Measurements from ENCODE around the gene FER.
"Not testable (repeated sequence)": the region's sequence is repeated elsewhere in the genome, so short reads cannot be mapped to it uniquely, and the experiment has no call there.

FER gene

DNA sequence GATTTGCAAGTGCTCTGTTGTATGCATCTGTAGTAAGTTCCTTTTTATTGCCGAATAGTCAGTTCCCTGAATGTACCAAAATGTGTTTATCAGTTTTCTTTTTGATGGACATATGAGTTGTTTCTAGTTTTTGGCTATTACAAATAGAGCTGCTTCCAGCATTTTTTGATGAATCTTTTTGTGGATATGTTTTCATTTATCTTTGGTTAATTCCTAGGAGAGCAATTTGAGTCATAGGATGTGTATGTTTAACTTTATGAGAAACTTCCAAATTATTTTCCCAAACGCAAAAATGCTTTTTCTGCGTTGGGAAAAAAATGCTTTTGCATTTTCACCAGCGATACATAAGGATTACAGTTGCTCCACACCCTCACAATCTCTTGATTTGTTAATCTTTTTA is 287.7 kb downstream of the FER start:
- DNase-seq (ENCODE audit: low spot score) = no peak

DNA sequence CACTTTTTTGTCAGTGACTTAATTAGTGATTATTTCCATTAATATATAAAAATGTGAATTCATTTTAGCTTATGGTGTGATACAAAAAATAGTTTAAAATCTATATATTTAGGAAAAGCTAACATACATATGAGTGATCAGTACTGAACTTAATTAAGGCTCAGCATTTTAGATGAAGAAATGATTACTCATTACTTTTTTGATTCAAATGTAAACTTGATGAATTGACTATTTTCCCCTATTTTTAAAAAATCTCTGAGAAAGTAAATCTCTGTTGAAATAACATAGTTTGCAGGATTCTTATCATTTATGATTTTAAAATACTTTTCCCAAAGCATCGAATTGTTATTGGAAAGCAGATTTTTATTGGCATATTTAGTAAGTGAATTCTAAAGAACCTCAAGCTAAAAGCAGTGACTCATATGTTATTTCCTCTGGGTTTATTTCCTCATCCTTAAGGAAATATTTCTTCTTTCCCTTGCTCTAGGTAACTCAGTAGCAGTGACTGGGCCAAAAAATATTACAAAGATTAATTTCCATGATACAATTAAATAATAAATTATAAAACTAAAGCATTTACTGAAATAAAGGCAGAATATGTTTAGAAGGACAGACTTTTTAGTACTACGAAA is 290.6 kb downstream of the FER start:
- DNase-seq (ENCODE audit: low spot score) = no peak

DNA sequence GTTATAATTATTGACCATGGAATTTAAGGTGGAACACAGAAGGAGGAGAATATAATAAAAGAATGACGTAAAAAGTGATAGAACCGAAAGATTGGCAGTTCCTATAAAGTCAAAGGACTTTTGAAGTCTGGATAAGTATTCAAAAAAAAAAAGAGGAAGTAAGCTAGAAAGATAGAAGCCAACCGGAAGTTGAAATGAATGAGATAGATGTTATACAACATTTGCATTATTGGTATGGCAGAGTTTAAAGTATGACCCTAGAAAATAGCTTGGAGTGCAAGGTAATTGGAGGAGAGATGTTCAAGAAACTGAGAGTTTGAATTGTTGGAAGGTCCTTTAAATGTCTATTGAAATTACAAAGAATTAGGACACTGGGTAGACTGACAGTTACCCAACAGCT is 293.6 kb downstream of the FER start:
- no peak for DNase-seq (ENCODE audit: low spot score)

DNA sequence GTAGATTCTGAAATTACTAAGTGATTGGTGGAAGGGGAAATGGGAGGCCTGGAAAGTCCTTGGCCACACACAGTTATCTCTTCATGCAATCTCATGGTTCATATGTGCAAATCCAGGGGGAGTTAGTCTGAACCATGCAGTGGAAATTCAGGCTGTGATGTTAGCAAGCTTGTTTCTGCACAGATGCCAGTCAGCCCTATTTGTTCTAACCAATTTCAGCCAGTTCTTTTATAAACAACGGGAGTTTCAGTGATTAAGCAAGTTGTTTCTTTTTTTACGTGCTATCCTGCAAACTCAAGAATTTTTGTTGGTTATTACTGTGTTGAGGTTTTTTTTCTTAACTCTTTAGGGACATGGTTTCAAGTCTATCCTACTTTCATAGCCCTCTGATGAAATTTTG is 298.0 kb downstream of the FER start:
- peak; percentile 7 for DNase-seq (ENCODE audit: low spot score)

DNA sequence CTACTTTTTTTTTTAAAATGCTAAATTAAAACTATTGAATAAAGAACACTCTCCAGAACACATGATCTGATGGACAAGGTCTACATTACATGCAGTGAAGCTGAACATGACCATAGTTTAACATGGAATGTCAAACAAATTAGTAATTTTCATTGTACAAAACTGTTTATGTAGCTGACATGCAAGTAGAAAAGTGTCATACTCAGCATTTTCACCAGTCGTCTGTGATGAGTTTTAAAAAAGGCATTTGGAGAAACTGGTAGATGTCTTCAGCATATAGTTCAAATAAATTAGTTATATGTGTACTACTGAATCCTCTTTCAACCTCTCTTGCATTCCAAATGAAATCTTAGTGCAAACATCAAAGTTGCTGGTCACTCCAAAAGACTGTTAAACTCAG is 301.9 kb downstream of the FER start:
- no peak for DNase-seq (ENCODE audit: low spot score)

DNA sequence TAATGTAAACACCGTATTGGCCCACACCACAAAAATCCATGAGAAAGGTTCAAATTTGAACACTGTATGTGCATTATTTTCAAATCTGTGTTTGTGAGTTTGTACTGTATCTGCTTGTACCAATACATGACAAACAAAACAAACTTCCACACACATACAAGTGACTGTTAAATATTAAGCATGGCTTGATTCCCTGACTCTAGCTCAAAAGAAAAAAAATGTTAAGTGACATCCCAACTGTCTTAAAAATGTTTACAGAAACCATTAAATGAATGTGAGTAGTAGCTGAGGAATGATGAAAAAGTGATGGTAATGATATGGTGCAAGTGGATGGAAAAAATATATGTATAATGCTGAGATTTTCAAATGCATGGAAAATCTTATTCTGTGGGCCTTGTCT is 302.6 kb downstream of the FER start:
- DNase-seq (ENCODE audit: low spot score) = not testable (repeated sequence)

DNA sequence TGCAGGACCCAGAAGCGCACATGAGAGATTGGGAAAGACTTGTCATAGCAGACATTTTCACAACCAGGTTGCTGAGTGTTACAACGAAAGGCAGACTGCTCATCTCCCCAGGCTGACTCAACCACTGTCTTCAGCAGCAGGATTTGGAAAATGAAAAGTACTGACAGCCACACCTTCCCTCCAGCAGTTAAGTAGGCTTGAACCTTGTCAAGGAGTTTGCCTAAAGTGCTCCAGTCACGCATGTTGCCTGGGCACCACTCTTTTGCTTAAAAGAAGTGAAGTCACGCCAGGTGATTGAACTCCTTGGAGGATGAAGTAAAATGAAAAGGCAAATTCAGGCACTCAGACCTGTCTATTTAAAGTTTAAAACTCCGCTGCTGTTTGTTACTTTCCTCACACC is 304.5 kb downstream of the FER start:
- not testable (repeated sequence) for DNase-seq (ENCODE audit: low spot score)

DNA sequence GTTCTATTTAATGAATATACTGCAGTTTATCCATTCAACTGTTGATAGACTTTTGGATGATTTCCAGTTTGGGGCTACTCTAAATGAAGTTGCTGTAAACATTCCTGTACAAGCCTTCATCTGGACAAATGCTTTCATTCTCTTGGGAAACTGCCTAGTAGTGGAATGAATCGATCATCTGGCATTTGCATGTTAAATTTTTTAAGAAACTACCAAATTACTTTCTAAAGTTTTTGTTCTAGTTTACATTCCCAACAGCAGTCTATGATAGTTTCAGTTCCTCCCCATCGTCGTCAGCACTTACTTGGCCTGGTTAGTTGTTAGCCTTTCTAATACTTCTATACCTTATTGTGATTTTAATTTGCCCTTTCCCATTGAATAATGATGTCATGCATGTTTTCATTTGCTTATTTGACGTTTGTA is 306.3 kb downstream of the FER start:
- no peak for DNase-seq (ENCODE audit: low spot score)

DNA sequence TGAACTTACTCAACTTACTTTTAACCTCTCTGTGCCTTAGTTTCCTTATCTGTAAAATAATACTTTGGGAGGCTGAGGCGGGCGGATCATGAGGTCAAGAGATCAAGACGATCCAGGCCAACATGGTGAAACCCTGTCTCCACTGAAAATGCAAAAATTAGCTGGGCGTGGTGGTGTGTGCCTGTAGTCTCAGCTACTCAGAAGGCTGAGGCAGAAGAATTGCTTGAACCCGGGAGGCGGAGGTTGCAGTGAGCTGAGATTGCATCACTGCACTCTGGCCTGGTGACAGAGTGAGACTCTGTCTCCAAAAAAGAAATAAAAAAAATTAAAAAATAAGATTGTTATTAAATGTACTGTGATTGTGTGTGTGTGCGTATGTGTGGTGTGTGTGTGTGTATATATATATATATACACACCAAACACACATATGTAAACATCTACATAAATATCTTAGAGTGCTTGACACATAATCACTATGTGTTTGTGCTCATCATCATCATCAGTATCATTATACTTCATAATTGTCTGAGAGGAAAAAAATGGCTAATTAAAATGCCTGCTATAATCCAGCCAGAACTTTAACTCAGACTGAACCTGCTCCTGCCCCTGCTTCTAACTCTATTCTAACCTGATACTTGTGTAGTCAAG is 312.8 kb downstream of the FER start:
- DNase-seq (ENCODE audit: low spot score) = no peak

DNA sequence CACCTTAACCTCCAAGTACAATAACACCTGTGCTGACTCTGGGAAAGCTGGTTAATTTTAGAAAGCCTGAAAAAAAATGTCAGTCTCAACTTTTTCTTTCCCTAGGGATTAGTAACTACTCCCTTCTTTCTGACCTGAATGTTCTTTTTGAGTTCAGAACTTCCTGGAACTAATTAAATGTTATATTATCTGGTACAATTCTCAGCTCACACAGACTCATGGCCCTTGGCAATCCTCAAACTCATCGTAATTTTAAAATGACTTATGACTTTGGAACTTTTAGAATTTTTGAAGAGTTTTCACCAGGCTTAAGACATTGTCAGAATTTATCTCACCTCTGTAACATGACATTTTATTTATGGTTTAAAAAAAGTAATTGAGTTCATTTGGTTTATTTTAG is 315.0 kb downstream of the FER start:
- no peak for DNase-seq (ENCODE audit: low spot score)

DNA sequence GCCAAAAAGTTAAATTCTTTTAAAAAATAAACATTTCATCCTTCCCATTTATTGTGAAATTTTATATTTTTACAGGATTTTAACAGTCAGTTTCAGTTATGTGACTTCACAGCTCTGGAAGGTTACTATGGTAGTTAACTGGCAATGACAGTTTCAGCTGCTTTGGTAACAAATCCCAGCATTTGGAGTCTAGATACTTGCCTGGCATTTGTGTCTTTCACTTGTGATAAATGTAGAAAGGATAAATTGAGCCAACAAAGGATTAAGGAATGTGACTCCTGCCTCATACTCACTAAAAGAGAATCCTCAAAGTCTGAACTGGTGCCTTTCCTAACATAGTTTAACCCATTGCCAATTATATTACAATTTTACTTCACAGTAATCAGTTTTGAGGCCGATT is 315.5 kb downstream of the FER start:
- no peak for DNase-seq (ENCODE audit: low spot score)

DNA sequence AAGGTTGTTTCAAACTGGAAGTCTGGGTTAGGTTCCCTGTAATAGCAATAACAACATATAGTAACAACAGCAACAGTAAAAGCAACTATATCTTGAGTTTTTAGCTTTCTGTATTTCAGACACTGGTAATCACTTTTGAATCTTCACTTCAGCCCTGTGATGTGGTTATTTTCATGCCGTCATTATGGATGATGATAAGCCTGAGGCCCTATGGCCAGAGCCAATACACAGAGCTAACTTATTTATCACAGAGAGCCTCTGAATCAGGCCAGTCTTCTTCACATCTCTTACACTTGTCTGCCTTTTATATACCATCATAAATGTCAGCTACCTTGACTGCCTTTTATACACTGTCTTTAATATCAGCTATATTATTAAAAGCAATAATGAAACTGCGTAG is 329.0 kb downstream of the FER start:
- no peak for DNase-seq (ENCODE audit: low spot score)

DNA sequence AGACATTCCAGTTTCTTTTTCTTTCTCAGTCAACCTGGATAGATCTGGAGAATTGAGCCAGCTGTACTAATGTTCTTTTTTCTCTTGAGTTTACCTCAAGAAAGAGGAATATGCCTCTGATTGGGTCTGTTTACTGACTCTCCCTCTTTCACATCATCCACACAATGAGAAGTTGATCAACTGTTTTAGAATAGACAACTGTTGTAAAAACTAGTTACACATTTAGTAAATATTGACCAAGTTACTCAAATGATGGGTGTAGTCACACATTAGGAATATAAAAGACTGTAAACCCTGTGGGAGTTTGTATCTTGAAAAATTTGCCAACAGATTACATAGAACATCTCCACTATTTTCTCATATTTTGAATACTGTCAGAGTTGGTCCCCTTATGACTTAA is 330.8 kb downstream of the FER start:
- no peak for DNase-seq (ENCODE audit: low spot score)

DNA sequence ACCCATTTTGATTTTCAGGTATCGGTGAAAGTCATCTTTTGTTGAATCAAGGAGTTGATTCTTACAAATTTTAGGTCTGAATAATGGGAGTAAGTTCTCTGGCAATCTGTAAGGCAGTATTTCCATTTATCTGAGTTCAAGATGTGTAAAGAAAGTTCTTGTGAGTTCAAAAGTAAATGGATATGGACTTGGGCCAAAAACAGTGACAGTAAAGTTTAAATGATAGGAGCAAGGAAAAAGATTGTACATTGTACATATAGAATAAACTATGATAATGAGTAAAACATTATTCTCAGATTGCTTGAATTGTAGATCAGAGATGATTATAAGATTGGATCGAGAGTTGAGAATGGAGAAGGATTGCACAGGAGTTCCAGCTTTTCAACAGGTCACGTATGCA is 332.8 kb downstream of the FER start:
- no peak for DNase-seq (ENCODE audit: low spot score)

DNA sequence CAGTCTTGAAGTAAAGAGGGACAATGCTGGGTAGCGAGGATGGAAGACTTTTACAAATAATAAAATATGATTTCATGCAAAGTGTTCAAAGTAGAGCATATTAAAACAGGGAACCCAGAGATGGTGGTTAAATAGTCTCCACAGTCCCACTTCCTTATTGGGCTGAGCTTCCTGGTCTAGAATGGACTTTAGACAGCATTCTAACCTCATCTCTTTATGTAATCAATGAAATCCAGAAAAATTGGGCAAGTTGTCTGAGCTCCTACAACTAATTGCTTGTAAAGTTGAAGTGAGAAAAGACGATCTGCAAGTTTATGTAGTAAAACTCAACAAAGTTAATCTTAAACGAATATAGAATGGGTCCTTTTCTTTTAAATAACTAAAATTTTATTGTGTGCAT is 333.2 kb downstream of the FER start:
- no peak for DNase-seq (ENCODE audit: low spot score)

DNA sequence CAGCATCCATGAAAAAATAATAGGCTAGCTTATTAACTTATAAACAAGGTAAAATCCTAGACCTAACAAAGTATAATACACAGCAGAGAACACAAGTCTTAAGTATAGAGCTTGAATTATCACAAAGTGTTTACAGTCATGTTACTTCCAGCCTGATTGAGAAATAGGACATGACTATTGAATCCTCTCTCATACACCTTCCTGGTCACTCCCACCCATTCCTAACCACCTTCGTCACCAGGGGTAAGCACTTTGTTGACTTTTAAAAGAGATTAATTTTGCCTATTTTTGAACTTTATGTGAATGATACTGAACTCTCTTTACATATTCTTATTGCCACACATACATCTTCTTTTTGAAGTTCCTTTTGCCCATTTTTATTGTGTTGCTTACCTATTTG is 336.2 kb downstream of the FER start:
- no peak for DNase-seq (ENCODE audit: low spot score)

DNA sequence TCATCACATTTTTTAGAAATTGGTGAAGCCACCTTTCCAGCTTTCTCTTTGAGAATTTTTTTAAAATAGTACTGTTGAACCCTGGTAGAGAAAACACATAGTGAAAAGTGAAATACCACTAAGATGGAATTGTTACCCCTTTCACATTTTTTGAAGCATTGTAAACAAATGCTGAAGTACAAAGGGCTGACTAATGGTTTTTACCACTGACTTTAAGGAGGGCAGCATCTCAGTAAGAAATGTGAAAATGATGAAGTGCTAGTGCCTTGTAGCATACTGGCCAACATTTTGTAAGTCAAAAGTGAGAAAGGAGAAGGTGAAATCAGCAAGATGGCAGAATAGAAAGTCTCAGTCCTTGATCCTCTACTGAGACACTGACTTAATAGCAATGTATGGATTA is 341.5 kb downstream of the FER start:
- no peak for DNase-seq (ENCODE audit: low spot score)

DNA sequence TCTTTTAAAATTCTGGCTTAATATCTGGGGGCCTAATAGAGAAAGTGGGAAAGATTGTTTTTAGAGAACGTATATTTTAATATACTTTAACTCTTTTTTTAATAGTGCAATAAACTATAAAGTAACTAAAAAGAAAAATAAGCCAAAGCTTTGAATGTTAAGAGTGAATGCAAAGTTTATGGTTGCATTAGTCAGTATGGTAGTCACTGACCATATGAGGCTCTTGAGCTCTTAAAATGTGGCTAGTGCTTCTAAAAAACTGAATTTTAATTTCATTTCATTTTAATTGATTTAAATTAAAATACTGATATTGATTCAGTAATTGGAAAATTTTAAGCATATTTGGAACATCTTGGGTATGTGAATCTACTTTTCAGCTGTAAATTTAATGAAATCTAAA is 351.4 kb downstream of the FER start:
- no peak for DNase-seq (ENCODE audit: low spot score)

DNA sequence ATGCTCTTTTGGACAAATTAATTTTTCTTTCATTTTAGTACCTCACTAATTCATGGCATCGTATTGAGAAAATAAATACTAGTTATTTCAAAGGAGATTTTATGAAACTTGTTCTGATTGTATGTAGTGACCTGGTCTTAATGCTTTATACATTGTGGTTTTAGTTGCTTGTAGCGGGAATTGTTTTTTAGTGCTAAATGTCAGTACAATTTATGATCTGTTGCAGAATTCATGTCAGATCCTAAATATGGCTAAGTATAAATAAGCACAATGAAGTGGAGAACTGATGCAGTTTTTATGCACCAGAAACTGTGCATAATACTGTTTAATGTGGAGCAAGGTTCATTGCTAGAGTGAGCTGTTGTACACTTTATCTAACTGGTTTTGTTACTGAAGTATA is 353.3 kb downstream of the FER start:
- DNase-seq (ENCODE audit: low spot score) = no peak

DNA sequence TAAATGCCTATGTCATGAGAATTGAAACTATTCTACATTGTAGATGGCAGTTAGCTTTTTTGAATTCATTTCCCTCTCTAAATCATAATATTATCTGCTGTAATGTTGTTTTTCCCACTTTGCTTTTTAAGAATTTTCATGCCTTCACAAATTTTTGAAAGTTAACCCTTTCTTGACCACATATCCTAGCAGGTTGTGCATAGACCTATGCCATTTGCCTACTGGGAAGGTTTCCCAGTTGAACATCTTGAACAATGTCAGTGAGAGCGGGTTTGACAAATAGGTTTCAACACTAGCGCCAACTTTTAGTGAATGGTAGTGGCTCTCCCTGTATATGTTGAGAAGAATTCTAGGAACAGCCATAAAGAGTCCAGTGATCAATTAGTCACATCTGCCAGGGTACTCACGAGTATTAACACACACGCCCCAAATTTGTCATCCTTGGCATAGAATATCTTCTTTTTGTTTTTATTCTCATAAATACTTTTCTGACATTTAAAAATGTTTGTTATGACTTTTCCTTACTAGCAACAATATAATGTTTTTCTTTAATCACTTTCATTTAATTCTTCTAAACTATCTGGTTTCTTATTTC is 354.5 kb downstream of the FER start:
- DNase-seq (ENCODE audit: low spot score) = no peak

DNA sequence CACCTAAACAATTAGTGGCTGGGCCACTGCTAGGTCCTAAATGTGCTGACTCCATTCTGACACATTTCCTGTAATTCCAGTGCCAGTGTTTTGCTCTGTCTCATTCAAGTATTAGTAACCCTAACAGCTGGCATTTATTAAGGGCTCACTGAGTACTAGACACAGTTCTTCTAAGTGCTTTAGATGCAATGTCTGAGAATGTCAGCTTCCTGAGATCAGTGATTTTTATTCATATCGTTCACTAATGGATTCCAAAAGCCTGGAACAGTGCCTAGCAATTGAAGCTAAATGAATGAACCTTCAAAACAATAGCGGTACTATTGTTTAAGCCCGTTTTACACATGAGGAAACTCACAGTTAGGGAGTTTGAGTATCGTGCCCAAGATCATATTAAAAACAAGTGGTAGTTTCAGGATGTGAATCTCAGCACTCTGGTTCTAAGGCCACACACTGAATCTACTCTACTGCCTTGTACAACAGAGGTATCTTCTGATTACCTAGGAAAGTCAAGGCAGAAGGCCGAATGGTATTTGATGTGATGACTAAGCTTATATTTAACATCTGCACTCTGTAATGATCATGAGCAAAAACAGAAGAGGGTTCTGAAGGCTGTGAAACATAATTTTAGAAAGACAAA is 358.1 kb downstream of the FER start:
- peak; percentile 5 for DNase-seq (ENCODE audit: low spot score)

DNA sequence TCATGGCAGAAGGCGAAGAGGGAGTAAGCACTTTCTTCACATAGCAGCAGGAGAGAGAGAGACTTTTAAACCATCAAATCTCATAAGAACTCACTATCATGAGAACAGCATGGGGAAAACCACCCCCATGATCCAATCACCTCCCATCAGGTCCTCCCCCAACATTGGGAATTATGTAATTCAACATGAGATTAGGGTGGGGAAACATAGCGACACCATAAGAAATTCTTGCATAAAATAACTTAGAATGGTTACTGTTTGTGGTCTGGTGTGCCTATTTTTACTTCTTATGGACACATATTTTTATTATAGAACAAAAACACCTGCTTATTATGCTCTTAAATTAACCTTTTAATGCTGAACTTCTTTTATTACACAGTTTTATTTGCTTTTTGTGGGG is 364.0 kb downstream of the FER start:
- DNase-seq (ENCODE audit: low spot score) = no peak

DNA sequence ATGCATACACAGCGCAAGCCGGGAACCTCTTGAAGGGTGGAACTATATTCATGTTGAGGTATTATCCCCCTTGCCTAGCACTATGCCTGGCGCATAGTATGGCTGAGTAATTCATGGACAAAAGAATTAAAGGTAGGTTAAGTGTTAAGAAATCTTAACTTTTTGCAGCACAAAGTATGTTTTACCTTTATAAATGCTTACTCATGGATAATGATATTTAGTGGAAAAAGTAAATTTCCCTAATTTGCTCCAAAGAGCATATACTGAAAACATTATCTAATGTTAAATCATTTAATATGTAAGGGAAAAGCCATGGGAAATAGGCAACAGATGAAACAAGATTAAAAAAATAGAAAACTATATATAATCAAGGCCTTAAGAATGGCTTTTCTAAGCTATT is 365.9 kb downstream of the FER start:
- DNase-seq (ENCODE audit: low spot score) = no peak

Measured in Ammon's horn (tissue), 1 donor.